Heart left ventricle (tissue), 16 donors: ENCODE data around the gene CFAP46. TPM values are rescaled to one million over a fixed set of nuclear protein-coding genes. Genes with fewer than 3 reads are reported as not detected.
"Not testable (repeated sequence)": the region's sequence is repeated elsewhere in the genome, so short reads cannot be mapped to it uniquely, and the experiment has no call there.

ENCODE experiments used
- ATAC-seq, 4 donors: fragments of 200-7000 bp; cut with Tn5 transposase; one replicate each; pipeline ENCODE4 v1.9.1; 2020 to 2022; ENCODE audit warnings: moderate library complexity in 4 of 4, mild to moderate bottlenecking in 3 of 4, moderate number of reproducible peaks in 1 of 4
- DNase-seq, 5 donors: peaks; one replicate each; pipeline ENCODE4 v3.0.0-alpha.2; 2020
- H3K27ac ChIP-seq, 12 donors: fragments of 200-600 bp; sonication (generic) in 4 of 12; one replicate each; pipeline versions ENCODE4 v1.5.0 to v1.8.0; 2016 to 2022; ENCODE audit warnings: mild to moderate bottlenecking in 2 of 12
- H3K27me3 ChIP-seq, 9 donors: fragments of 200-600 bp; sonication (generic) in 2 of 9; one replicate each; pipeline versions ENCODE4 v1.5.1 to v1.8.0; 2016 to 2022; ENCODE audit warnings: mild to moderate bottlenecking in 3 of 9
- H3K36me3 ChIP-seq, 9 donors: fragments of 200-600 bp; sonication (generic) in 2 of 9; one replicate each; pipeline versions ENCODE4 v1.5.0 to v1.8.0; 2018 to 2022; ENCODE audit warnings: mild to moderate bottlenecking in 2 of 9
- H3K4me1 ChIP-seq, 12 donors: fragments of 200-600 bp; sonication (generic) in 4 of 12; one replicate each; pipeline versions ENCODE4 v1.5.0 to v1.8.0; 2016 to 2022; ENCODE audit warnings: mild to moderate bottlenecking in 3 of 12
- H3K4me3 ChIP-seq, 12 donors: fragments of 200-600 bp; sonication (generic) in 4 of 12; one replicate each; pipeline versions ENCODE4 v1.5.0 to v1.8.0; 2017 to 2022; ENCODE audit warnings: mild to moderate bottlenecking in 9 of 12, moderate library complexity in 4 of 12
- H3K9me3 ChIP-seq, 12 donors: fragments of 200-600 bp; sonication (generic) in 4 of 12; one replicate each; pipeline versions ENCODE4 v1.5.0 to v1.8.0; 2016 to 2022; ENCODE audit warnings: mild to moderate bottlenecking in 1 of 12
- POLR2A ChIP-seq, 2 donors: fragments of 450-650 bp; IDR thresholded peaks; one replicate each; pipeline ENCODE4 v1.6.1; 2017; ENCODE audit warnings: antibody characterized with exemption in 2 of 2, mild to moderate bottlenecking in 2 of 2, moderate library complexity in 2 of 2
- WGBS, 4 donors: extraction: QIAGEN DNeasy Blood & Tissue Kit in 2 of 4; methylation state at CpG; one replicate each; pipeline versions ENCODE4 v1.1.5 to v1.1.7; 2013 to 2018; 5-methylcytosine and 5-hydroxymethylcytosine counted together
- intact Hi-C, 10 donors: fragments of 100-400 bp; cut with DNase I; formaldehyde crosslinking; loops; one replicate each; pipeline versions ENCODE4 v1.11.1 to v1.14.2; 2022
- polyA plus RNA-seq, 2 donors: library from polyadenylated mRNA; stranded (reverse); fragments of 200-250 nt; gene quantifications; one replicate each; pipeline ENCODE4 v1.2.3, GENCODE V29; 2013
- total RNA-seq, 9 donors: library from RNA; depleted of rRNA in 2 of 9; stranded (reverse); fragments of >200 nt in 2 of 9; fragmentation: NEBNext Ultra II Directional in 3 of 9; extraction: Animal tissue kit (Norgen Biotek cat#: 25700) in 3 of 9; gene quantifications; one replicate each; pipeline versions ENCODE4 v1.1.0 to v1.2.4, GENCODE V29; 2016 to 2023
- TF ChIP-seq, protein P1 (sequence below), 12 donors: fragments of 200-600 bp; sonication (generic) in 4 of 12; IDR thresholded peaks; one replicate each; pipeline versions ENCODE4 v1.5.0 to v1.8.0; 2018 to 2022; ENCODE audit warnings: antibody characterized with exemption in 12 of 12, mild to moderate bottlenecking in 5 of 12
- donor health status: ischemic (EF 13 %, LVEDD 7.1; RV severe dilation, severe dysfunction).
- donor health status: healthy with polysubstance abuse.
- donor health status: DM: no; HTN: yes; CAD: no.
- donor health status: DM: no; HTN: no; CAD: no.
- donor health status: ischemic (EF 25% LVEDD 6.9; RV normal size, moderate dysfunction).
- donor health status: ischemic (EF 25% LVEDD 5.7; RV mildly dilated, moderate dysfunction).
- donor health status: healthy.
- donor health status: DM: yes; HTN: yes; CAD: no.
- donor health status: ischemic (EF 35%, LVEDD 5.7; RV mildly dilated, moderate dysfunction).
- donor health status: nonischemic (EF 11% LVEDD 7.7; RV severe dilation, severe dysfunction).
- donor health status: DM: yes; HTN: yes; CAD: no.
- donor health status: PGD.
- donor health status: ischemic (EF 29% LVEDD 5.4; RV normal size, mild dysfunction).
- donor health status: nonischemic (EF 23%, LVEDD 6.1; RV moderate dilation, normal function).

Gene CFAP46
- total and polyA plus RNA-seq, 11 donors = 0.61 to 1.8 (median 0.95) TPM

DNA sequence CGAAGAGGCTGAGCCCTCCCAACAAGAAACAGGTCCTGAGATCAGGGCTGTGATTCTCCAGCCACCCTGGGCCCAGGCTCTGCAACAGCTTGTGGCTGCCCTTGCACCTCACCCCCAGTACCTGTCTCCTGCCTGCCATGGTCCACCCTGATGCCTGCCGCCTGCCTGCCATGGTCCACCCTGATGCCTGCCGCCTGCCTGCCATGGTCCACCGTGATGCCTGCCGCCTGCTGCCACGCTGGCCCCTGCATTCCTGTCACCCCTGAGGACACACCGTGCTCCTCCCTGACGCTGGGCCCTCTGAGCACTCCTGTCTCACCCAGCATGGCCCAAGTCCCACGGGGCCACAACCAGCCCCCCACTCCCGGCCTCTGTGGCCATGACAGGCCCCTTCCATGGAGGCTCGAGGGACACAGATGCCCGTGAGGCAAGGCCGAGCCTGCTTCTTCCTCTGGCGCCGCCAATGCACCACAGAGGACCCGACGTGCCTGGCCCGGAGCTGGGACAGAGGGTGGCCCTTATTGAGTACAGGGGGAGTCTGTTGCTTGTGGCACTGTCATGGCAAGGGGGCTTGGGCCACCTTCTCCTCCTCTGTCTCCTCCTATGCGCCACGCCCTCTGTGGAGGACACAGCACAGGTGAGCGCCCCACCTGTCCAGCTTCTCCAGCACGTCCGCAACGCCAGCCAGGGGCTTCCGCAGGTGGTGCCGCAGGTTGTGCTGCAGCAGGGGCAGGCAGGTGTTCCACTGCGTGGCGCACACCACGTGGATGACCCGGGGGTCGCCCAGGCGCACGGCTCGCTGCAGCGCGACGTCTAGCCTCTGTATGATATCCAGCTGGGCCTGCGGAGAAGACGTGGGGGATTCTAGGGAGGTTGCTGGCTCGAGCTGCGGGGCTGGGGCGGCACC lies 18.1 kb downstream of the CFAP46 start:
- 90 to 94% (median 92%) methylated on average over 41 to 42 of the region's 42 CpGs for WGBS, 4 donors
- TF ChIP-seq, protein P1, sequence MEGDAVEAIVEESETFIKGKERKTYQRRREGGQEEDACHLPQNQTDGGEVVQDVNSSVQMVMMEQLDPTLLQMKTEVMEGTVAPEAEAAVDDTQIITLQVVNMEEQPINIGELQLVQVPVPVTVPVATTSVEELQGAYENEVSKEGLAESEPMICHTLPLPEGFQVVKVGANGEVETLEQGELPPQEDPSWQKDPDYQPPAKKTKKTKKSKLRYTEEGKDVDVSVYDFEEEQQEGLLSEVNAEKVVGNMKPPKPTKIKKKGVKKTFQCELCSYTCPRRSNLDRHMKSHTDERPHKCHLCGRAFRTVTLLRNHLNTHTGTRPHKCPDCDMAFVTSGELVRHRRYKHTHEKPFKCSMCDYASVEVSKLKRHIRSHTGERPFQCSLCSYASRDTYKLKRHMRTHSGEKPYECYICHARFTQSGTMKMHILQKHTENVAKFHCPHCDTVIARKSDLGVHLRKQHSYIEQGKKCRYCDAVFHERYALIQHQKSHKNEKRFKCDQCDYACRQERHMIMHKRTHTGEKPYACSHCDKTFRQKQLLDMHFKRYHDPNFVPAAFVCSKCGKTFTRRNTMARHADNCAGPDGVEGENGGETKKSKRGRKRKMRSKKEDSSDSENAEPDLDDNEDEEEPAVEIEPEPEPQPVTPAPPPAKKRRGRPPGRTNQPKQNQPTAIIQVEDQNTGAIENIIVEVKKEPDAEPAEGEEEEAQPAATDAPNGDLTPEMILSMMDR (IDR thresholded peaks at IDR 0.05) = no peak
- no peak for TF ChIP-seq POLR2A (IDR thresholded peaks at IDR 0.05)
- DNase-seq (peak in 2 of 5 donors; percentile 18 to 51), ATAC-seq (no peak)
- H3K36me3 ChIP-seq = no peaks in the 10 kb centered on the region
- H3K27me3 ChIP-seq = peaks cover 0 to 7% (median 0%) of the 10 kb centered on the region in 9 donors
- intact Hi-C loops = no loop called here
- no peaks in the 10 kb centered on the region for H3K4me1 ChIP-seq
- no peak overlapping the region for H3K4me3 ChIP-seq
- no peaks in the 10 kb centered on the region for H3K9me3 ChIP-seq
- H3K27ac ChIP-seq = no peak overlapping the region

DNA sequence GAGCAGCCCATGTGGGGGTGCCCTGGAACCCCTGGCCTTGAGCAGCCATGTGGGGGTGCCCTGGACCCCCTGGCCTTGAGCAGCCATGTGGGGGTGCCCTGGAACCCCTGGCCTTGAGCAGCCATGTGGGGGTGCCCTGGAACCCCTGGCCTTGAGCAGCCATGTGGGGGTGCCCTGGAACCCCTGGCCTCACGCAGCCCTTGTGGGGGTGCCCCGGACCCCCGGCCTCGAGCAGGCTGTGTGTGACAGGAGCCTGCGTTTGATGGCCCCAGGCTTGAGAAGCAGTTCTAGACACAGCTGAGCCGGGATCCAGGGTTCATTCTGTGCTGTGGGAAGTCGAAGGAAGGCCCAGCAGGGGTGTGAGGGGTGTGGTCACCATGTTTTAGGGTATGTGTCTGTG lies 19.0 kb downstream of the CFAP46 start:
- H3K36me3 ChIP-seq, H3K4me3 ChIP-seq, H3K4me1 ChIP-seq, ATAC-seq, H3K27me3 ChIP-seq, H3K9me3 ChIP-seq, H3K27ac ChIP-seq, intact Hi-C loops: not testable (repeated sequence)
- 72 to 84% (median 81%) methylated on average over 7 of the region's 7 CpGs for whole genome bisulfite sequencing, 4 donors
- peak in 2 of 5 donors; percentile 18 to 20 for DNase-seq

DNA sequence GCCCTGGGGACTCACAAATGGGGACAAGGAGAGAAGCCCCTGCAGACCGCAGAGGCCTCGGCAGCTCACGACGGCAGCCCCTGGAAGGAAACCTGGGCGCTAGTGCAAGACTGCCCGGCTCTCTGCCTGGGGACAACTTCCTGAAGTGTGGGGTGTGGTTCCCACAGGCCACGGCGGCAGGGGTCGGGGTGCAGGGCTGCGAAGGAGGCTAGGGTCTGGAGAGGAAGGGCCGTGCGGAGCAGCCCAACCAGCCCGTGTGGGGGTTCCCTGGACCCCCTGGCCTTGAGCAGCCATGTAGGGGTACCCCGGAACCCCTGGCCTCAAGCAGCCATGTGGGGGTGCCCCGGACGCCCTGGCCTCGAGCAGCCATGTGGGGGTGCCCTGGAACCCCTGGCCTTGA lies 19.5 kb downstream of the CFAP46 start:
- DNase-seq = peak in 2 of 5 donors; percentile 15 to 28

DNA sequence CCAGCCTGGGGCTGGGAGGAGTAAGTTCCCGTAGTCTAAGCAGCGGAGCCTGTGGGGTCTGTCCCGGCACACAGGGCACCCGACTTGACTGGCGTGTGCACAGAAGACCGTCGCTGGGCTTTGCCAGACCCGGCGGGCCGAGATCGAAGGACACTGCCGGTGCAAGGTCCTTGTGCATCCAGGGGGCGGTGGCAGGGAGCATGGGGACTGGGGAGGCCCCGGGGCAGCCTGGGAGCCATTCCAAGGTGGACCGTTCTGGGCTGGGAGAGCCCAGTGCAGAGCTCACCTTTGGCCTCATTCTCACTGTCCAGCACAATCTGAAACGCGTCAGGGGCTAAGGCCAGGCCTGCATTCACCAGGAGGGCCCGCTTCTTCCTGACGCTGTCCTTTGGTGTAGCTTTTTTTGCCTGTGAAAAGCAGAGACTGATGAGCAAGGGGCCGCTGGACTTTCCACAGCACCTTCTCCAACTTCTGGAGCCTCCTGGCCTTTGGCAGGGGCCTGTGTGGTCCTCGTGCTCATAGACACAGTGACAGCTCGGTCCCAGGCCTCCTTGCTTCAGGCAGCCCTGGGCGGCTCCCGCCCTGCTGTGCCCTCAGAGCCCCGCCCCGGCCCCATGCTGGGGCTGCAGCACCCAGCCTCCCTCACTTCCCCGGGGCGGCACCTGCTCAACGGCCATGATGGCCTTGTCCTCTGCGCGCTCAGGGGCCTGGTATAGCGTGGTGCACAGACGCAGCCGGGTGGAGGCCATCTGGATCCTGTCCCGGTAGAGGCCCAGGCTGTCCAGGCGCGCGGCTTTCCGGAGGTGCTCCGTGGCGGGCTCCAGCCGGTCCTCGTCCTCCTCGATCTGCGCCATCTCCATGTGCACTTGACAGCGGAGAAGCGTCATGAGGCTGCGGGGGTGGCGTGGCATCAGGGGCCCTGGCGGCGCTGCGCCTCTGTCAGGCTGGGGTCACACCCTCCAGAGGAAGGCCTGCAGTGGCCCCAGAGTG lies 20.3 kb downstream of the CFAP46 start:
- TF ChIP-seq POLR2A (IDR thresholded peaks at IDR 0.05) = no peak
- TF ChIP-seq, protein P1 (IDR thresholded peaks at IDR 0.05) = no peak
- no peaks in the 10 kb centered on the region for H3K36me3 ChIP-seq
- peaks cover 0 to 7% (median 0%) of the 10 kb centered on the region in 9 donors for H3K27me3 ChIP-seq
- intact Hi-C loops = no loop called here
- WGBS, 4 donors = 86 to 91% (median 88%) methylated on average over 51 to 52 of the region's 52 CpGs
- H3K27ac ChIP-seq = no peak overlapping the region
- no peak for ATAC-seq
- no peaks in the 10 kb centered on the region for H3K4me1 ChIP-seq
- no peaks in the 10 kb centered on the region for H3K9me3 ChIP-seq
- no peak overlapping the region for H3K4me3 ChIP-seq
- DNase-seq = peak in 2 of 5 donors; percentile 15 to 55

More for the DNA sequence above, 19.5 kb downstream of the CFAP46 start:
- no peaks in the 10 kb centered on the region for H3K4me1 ChIP-seq
- intact Hi-C loops = no loop called here
- H3K27me3 ChIP-seq = peaks cover 0 to 7% (median 0%) of the 10 kb centered on the region in 9 donors
- no peak for ATAC-seq
- H3K4me3 ChIP-seq = no peak overlapping the region
- H3K36me3 ChIP-seq = no peaks in the 10 kb centered on the region
- TF ChIP-seq POLR2A (IDR thresholded peaks at IDR 0.05) = no peak
- WGBS, 4 donors = 75 to 92% (median 81%) methylated on average over 9 to 17 of the region's 17 CpGs
- H3K27ac ChIP-seq = no peak overlapping the region
- no peaks in the 10 kb centered on the region for H3K9me3 ChIP-seq
